Activated T-helper 17 cell treated with anti-CD3 and anti-CD28 coated beads, Interleukin-2, amount 50 U/mL, for 72 hours (primary cell): ENCODE results near the gene CCDC144A. TPM values are rescaled to one million over a fixed set of nuclear protein-coding genes. Genes with fewer than 3 reads are reported as not detected.
"Not testable (repeated sequence)": the region's sequence is repeated elsewhere in the genome, so short reads cannot be mapped to it uniquely, and the experiment has no call there.

ENCODE experiments used
- ATAC-seq: fragments of 150-1000 bp; cut with Tn5 transposase; replicated peaks from 2 replicates; pipeline ENCODE4 v1.10.0; 2021; ENCODE audit warnings: mild to moderate bottlenecking, moderate library complexity
- H3K27ac Mint-ChIP-seq: one replicate; pipeline ENCODE4 v1.8.0; 2022; ENCODE audit warnings: mixed read lengths
- H3K27me3 Mint-ChIP-seq: one replicate; pipeline ENCODE4 v1.8.0; 2022; ENCODE audit warnings: mixed read lengths
- H3K36me3 Mint-ChIP-seq: one replicate; pipeline ENCODE4 v1.8.0; 2022; ENCODE audit warnings: low read depth, mild to moderate bottlenecking, mixed read lengths
- H3K4me1 Mint-ChIP-seq: one replicate; pipeline ENCODE4 v1.8.0; 2022; ENCODE audit warnings: mixed read lengths
- H3K4me3 Mint-ChIP-seq: one replicate; pipeline ENCODE4 v1.8.0; 2022; ENCODE audit warnings: mild to moderate bottlenecking, mixed read lengths
- H3K9me3 Mint-ChIP-seq: one replicate; pipeline ENCODE4 v1.8.0; 2022; ENCODE audit warnings: mixed read lengths
- total RNA-seq, 2 donors: library from RNA; stranded (reverse); gene quantifications; one replicate each; pipeline ENCODE4 v1.2.3, GENCODE V29; 2022

CCDC144A gene
- total RNA-seq, 2 donors from 2014 or later: 8.2 to 13.4 TPM

DNA sequence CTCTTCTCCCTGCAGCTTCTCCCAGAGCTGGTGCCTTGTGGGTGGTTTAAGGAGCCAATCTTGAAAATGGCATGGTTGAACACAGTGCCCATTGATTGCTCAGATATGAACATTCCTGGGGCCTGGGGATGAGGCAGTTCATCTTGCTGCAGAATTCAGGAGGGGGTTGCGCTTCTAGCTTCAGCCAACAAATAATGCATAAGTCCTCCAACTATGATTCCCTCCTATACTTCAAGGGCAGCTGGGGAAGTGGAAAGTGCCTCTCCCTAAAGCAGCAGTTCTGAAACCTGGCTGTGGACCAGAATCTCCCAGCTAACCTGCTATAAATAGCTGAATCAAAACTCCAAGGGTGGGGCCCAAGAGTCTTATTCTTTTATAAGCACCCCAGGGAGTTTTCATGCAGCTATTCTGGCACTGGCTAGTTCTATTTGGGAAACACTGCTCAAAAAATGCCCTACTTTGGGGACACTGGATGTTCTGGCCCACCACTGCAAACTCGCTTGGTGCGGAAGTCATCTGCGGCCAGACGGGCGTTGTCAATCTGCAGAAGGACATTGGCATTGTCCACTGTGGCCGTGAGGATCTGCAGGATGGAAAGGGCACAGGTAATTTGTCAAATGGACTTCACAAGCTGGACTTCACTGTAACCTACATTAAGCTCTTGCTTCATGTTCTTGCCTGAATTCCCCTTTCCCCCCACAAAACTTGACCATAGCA, 130.3 kb downstream of the CCDC144A start:
- Mint-ChIP-seq H3K27ac (no peak overlapping the region), H3K27me3 (peaks cover 9% of the 10 kb centered on the region), H3K36me3 (no peaks in the 10 kb centered on the region), H3K9me3 (no peaks in the 10 kb centered on the region), H3K4me3 (no peak overlapping the region), H3K4me1 (no peaks in the 10 kb centered on the region)
- no peak for ATAC-seq

DNA sequence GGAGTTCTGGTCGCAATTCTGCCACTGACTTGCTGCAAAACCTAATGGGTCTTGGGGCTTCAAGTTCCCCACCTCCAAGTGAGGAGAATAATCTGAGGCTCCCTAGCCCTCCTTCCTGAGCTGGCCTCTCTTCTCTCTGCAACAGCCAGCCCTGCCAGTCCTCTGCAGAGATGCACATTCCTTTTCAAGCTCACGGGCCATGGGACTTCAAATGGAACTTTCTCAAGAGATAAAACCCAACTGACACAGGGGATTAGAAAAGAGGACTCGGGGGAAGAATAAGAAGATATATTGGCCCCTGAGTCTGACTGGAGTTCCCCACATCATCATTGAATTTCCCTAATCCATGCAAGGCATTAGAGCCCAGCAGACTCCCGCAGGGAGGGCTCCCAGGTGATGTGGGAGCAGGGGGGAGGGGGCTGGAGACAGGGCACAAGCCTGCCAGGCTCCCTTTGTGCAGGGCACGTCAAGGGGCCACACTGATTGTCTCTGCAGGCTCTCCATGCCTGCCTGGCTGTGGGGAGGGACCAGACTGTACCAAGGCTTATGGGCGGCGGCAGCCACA, 131.0 kb downstream of the CCDC144A start:
- no peak for ATAC-seq
- H3K27ac Mint-ChIP-seq: no peak overlapping the region
- peaks cover 9% of the 10 kb centered on the region for H3K27me3 Mint-ChIP-seq
- no peak overlapping the region for H3K4me3 Mint-ChIP-seq
- no peaks in the 10 kb centered on the region for H3K36me3 Mint-ChIP-seq
- H3K4me1 Mint-ChIP-seq: no peaks in the 10 kb centered on the region
- no peaks in the 10 kb centered on the region for H3K9me3 Mint-ChIP-seq

DNA sequence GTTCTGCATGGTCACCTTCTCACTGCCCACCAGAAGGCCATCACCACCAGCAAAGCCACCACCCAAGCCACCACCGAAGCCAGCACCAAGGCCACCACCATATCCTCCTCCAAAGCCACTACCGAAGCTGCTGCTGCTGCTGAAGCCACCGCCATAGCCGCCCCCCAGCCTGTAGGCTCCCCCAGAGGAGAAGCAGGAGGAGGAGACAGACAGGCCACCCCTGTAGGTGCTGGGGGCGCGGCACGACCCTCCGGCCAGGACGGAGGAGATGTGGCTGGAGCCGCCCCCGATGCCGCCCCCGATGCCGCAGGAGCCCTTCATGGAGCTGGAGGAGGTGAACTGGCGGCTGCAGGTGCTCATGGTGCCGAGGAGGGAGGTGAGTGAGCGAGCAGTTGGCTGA, 132.1 kb downstream of the CCDC144A start:
- H3K27me3 Mint-ChIP-seq, H3K36me3 Mint-ChIP-seq, H3K27ac Mint-ChIP-seq, H3K9me3 Mint-ChIP-seq, ATAC-seq, H3K4me1 Mint-ChIP-seq, H3K4me3 Mint-ChIP-seq: not testable (repeated sequence)

DNA sequence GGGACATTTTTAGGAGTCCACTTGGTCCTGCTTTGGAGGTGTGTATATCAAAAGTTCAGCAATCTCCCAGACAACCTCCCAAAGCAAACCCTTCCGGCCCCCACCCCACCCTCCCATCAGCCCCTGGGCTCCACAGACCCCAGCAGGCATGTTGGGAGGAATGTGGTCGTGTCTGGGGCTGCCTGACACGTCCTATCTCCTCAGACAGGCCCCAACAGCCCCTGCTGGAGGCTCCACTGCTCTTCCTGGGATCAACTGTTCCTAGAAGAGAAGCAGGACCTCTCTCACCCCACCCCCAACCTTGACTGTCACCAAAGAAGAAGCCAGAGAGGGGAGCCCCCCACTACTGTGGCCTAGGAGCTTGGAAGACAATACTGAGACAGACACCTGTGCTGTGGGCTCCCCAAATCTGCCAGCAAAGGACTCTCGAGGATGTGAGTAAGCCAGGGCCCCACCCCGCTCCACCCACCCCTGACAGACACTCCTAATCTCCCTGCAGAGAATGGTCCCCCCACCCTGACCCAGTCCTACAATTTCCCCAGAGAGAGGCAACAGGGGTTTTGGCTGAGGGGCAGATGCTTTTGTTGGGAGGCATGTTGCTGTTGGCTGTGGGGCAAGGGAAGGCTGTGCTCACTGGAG, 133.8 kb downstream of the CCDC144A start:
- not testable (repeated sequence) for H3K4me1 Mint-ChIP-seq, H3K27me3 Mint-ChIP-seq, H3K9me3 Mint-ChIP-seq, ATAC-seq, H3K4me3 Mint-ChIP-seq, H3K27ac Mint-ChIP-seq, H3K36me3 Mint-ChIP-seq

Other genes starting within 250 kb of the CCDC144A start
- gene LRRC75A, start 198.0 kb upstream of the CCDC144A start, total RNA-seq: 1 to 10 TPM in 1 of 2 donors, under 1 TPM in 1; 0.90 to 2.3 TPM
- 1 to 10 TPM; 3.3 to 6.3 TPM for gene ZNF287, start 121.0 kb upstream of the CCDC144A start, total RNA-seq
- 1 to 10 TPM; 3.4 to 6.2 TPM for gene ZNF624, start 36.4 kb upstream of the CCDC144A start, total RNA-seq